ENCODE results near the gene OR10A4.

GRCh38 chr11:6920702-6921101 lies 44.3 kb downstream of the OR10A4 start, which contains the start of gene OR2D3:
- TF ChIP-seq GATA2 (IDR thresholded peaks at IDR 0.05; ENCODE audit: low read depth, low read length) (no peak), GATA3 (IDR thresholded peaks at IDR 0.05; ENCODE audit: low read depth, low read length) (no peak)
